ENCODE results near the gene SLC51B. TPM values are rescaled to one million over a fixed set of nuclear protein-coding genes. Genes with fewer than 3 reads are reported as not detected.

The SLC51B gene
- total and polyA plus RNA-seq, 10 of the 15 experiments (the other 5 are each of a cell fraction or from before 2014, with no cell fraction given) = 0.05 to 0.17 (median 0.13) TPM; not detected in 7

DNA sequence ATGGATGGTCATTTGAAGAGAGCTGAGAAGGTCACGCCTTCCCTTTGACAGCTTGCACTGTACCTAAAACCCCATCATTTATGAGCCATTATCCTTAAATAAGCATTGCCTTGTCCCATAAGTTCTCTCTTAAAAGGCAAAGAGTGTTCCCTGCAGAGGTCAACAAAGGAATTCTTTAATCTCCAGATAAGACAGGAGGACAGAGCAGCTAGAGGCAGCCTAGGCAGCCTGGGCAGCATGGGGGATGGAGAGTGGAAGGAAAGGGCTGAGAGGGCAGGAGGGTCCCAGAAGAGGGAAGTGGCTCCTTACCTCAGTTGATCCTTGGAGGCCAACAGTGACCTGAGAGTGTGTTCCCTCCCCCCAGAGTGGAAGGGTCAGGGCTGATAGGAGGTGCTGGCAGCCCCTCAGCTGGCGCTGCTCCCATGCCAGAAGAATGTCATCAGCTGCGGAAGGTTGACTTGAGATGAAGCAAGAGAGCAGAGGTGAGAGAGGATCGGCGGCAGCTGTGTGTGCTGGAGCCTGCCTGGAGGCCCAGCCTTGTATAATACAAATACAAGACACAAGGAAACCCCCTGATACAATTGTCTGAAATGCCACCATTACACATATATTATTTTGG lies 44.1 kb downstream of the SLC51B start (continued):
- TF ChIP-seq, protein P1, sequence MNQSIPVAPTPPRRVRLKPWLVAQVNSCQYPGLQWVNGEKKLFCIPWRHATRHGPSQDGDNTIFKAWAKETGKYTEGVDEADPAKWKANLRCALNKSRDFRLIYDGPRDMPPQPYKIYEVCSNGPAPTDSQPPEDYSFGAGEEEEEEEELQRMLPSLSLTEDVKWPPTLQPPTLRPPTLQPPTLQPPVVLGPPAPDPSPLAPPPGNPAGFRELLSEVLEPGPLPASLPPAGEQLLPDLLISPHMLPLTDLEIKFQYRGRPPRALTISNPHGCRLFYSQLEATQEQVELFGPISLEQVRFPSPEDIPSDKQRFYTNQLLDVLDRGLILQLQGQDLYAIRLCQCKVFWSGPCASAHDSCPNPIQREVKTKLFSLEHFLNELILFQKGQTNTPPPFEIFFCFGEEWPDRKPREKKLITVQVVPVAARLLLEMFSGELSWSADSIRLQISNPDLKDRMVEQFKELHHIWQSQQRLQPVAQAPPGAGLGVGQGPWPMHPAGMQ (IDR thresholded peaks at IDR 0.05; ENCODE audit: borderline replicate concordance) = no peak
- TF ChIP-seq, protein P2, sequence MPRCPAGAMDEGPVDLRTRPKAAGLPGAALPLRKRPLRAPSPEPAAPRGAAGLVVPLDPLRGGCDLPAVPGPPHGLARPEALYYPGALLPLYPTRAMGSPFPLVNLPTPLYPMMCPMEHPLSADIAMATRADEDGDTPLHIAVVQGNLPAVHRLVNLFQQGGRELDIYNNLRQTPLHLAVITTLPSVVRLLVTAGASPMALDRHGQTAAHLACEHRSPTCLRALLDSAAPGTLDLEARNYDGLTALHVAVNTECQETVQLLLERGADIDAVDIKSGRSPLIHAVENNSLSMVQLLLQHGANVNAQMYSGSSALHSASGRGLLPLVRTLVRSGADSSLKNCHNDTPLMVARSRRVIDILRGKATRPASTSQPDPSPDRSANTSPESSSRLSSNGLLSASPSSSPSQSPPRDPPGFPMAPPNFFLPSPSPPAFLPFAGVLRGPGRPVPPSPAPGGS (IDR thresholded peaks at IDR 0.05; ENCODE audit: borderline replicate concordance, insufficient read depth, low read depth, low read length, poor library complexity, severe bottlenecking) = no peak
- TF ChIP-seq ZNF622 (IDR thresholded peaks at IDR 0.05) = no peak
- no peak for TF ChIP-seq NFIC (IDR thresholded peaks at IDR 0.05; ENCODE audit: low read depth, low read length)
- no peak for TF ChIP-seq RELA (IDR thresholded peaks at IDR 0.05; ENCODE audit: borderline replicate concordance, partially characterized antibody)

DNA sequence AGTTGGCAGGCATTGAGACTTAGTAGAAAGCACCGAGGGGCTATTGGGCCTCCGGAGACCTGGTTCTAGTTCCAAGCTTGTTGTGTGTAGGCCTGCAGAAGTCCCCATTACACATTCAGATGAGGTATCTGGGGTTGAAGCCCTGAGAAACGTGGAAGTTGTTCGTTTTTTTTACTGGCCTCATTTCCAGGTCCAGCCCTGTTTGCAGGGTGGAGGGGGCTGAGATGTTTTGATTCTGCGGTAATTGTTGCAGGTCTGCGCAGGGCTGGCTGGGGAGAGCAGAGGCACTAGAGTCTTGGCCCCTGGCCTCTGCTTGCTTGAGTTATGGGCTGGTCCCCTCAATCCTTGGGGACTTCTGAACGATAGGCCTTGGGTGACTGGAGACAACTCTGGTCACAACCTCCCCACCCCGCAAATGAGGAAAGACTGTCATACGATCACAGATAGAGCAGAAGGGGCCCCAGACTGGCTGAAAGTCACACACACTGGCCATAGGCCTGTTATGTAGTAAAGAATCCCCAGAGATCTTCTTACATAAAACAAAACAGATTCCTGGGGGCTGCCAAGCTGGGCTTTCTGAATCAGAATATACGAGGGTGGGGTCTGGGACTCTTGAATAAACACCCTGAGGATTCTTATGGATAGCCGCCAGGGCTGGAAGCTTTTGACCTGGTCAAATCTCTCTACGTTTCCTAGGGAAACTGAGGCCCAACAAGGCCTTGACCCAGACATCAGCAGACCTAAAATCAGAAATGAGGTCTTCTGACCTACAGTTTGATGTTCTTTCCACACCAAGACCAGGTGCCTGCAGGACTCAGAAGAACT lies 47.0 kb downstream of the SLC51B start:
- intact Hi-C loops (cut with micrococcal nuclease; ENCODE audit: unreplicated experiment) (no loop called here), in situ Hi-C loops (cut with MboI) (no loop called here)
- Histone ChIP-seq H4K20me1 (ENCODE audit: control insufficient read depth, insufficient read depth) (no peaks in the 10 kb centered on the region), H2AFZ (ENCODE audit: control insufficient read depth, low read depth, low read length) (no peak overlapping the region), H3K9me3 (replicated peaks; ENCODE audit: control insufficient read depth, insufficient read depth, low read length) (no peaks in the 10 kb centered on the region), H3K4me2 (ENCODE audit: control insufficient read depth, insufficient read depth) (no peak overlapping the region), H3K36me3 (ENCODE audit: control insufficient read depth in 2 of 2, insufficient read depth in 2 of 2, low read length in 1 of 2) (no peaks in the 10 kb centered on the region), H3K79me2 (ENCODE audit: control insufficient read depth, insufficient read depth, low read length) (no peaks in the 10 kb centered on the region), H3K4me3 (no peak overlapping the region), H3K27ac (ENCODE audit: control insufficient read depth, insufficient read depth) (no peak overlapping the region), H3K4me1 (ENCODE audit: control insufficient read depth, insufficient read depth, low read length) (no peaks in the 10 kb centered on the region), H3K9ac (ENCODE audit: control insufficient read depth, insufficient read depth, low read length) (no peak overlapping the region), H3K27me3 (replicated peaks in 1 of 2; ENCODE audit: control insufficient read depth in 2 of 2, insufficient read depth in 2 of 2, low read length in 1 of 2) (no peaks in the 10 kb centered on the region)
- 80% methylated on average over 12 of the region's 12 CpGs for WGBS (ENCODE audit: insufficient coverage, insufficient replicate concordance, low lambda C conversion rate, missing lambda C conversion rate)
- no peak for FAIRE-seq
- BruUV-seq (replicated peaks) = no TSS peak
- no peak for ATAC-seq
- RAD21 ChIA-PET (ENCODE audit: unreplicated experiment) = no interaction called here
- SMC1A ChIA-PET (ENCODE audit: uncharacterized antibody, unreplicated experiment) = no interaction called here
- CTCF ChIA-PET = interaction anchor here (1.3 kb wide), 1 partner anchor 58 kb away, joined by 3 read pairs; no protein-coding TSS in a partner anchor
- no peak for DNase-seq (ENCODE audit: low read depth, low spot score)
- POLR2A ChIA-PET = no interaction called here
- TF ChIP-seq, protein P3, sequence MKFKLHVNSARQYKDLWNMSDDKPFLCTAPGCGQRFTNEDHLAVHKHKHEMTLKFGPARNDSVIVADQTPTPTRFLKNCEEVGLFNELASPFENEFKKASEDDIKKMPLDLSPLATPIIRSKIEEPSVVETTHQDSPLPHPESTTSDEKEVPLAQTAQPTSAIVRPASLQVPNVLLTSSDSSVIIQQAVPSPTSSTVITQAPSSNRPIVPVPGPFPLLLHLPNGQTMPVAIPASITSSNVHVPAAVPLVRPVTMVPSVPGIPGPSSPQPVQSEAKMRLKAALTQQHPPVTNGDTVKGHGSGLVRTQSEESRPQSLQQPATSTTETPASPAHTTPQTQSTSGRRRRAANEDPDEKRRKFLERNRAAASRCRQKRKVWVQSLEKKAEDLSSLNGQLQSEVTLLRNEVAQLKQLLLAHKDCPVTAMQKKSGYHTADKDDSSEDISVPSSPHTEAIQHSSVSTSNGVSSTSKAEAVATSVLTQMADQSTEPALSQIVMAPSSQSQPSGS (IDR thresholded peaks at IDR 0.05; ENCODE audit: low read length) = no peak
- TF ChIP-seq, protein P4, sequence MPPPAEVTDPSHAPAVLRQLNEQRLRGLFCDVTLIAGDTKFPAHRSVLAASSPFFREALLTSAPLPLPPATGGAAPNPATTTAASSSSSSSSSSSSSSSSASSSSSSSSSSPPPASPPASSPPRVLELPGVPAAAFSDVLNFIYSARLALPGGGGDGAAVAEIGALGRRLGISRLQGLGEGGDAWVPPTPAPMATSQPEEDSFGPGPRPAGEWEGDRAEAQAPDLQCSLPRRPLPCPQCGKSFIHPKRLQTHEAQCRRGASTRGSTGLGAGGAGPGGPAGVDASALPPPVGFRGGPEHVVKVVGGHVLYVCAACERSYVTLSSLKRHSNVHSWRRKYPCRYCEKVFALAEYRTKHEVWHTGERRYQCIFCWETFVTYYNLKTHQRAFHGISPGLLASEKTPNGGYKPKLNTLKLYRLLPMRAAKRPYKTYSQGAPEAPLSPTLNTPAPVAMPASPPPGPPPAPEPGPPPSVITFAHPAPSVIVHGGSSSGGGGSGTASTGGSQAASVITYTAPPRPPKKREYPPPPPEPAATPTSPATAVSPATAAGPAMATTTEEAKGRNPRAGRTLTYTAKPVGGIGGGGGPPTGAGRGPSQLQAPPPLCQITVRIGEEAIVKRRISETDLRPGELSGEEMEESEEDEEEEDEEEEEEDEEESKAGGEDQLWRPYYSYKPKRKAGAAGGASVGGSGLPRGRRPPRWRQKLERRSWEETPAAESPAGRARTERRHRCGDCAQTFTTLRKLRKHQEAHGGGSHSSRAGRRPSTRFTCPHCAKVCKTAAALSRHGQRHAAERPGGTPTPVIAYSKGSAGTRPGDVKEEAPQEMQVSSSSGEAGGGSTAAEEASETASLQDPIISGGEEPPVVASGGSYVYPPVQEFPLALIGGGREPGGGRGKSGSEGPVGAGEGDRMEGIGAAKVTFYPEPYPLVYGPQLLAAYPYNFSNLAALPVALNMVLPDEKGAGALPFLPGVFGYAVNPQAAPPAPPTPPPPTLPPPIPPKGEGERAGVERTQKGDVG (CRISPR knock-in tag; IDR thresholded peaks at IDR 0.05) = no peak
- TF ChIP-seq, protein P5, sequence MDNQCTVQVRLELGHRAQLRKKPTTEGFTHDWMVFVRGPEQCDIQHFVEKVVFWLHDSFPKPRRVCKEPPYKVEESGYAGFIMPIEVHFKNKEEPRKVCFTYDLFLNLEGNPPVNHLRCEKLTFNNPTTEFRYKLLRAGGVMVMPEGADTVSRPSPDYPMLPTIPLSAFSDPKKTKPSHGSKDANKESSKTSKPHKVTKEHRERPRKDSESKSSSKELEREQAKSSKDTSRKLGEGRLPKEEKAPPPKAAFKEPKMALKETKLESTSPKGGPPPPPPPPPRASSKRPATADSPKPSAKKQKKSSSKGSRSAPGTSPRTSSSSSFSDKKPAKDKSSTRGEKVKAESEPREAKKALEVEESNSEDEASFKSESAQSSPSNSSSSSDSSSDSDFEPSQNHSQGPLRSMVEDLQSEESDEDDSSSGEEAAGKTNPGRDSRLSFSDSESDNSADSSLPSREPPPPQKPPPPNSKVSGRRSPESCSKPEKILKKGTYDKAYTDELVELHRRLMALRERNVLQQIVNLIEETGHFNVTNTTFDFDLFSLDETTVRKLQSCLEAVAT (IDR thresholded peaks at IDR 0.05) = no peak
- no peak for TF ChIP-seq POU2F2 (IDR thresholded peaks at IDR 0.05; ENCODE audit: borderline replicate concordance, low read depth, low read length)
